ENCODE results near the gene XYLT1. TPM values are rescaled to one million over a fixed set of nuclear protein-coding genes. Genes with fewer than 3 reads are reported as not detected.

The XYLT1 gene
- total RNA-seq, 2 donors from 2014 or later, result 15.0 to 18.3 TPM

DNA sequence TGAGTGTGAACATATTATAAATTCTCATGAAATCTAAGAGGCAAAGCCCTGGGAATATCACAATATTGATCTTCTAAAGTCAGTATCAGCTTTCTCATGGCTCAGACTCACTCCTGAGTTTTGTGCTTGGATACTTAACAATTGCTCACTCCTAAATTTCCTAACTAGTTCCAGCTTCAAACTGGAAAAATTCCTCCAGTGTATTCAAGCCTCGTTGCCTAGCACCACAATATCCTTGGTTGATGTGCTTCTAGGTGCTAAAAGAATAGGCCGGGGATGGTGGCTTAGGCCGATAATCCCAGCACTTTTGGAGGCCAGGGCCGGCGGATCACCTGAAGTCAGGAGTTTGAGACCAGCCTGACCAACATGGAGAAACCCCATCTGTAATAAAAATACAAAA lies 62.5 kb downstream of the XYLT1 start:
- Histone ChIP-seq H3K36me3 (no peaks in the 10 kb centered on the region), H3K4me1 (no peaks in the 10 kb centered on the region), H3K4me3 (no peak overlapping the region), H3K27ac (no peak overlapping the region), H3K9me3 (no peaks in the 10 kb centered on the region), H3K27me3 (no peaks in the 10 kb centered on the region), H3K9ac (ENCODE audit: low read depth in 2 of 2, low read length in 2 of 2) (no peak overlapping the region)
- TF ChIP-seq, protein P1, sequence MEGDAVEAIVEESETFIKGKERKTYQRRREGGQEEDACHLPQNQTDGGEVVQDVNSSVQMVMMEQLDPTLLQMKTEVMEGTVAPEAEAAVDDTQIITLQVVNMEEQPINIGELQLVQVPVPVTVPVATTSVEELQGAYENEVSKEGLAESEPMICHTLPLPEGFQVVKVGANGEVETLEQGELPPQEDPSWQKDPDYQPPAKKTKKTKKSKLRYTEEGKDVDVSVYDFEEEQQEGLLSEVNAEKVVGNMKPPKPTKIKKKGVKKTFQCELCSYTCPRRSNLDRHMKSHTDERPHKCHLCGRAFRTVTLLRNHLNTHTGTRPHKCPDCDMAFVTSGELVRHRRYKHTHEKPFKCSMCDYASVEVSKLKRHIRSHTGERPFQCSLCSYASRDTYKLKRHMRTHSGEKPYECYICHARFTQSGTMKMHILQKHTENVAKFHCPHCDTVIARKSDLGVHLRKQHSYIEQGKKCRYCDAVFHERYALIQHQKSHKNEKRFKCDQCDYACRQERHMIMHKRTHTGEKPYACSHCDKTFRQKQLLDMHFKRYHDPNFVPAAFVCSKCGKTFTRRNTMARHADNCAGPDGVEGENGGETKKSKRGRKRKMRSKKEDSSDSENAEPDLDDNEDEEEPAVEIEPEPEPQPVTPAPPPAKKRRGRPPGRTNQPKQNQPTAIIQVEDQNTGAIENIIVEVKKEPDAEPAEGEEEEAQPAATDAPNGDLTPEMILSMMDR (IDR thresholded peaks at IDR 0.05), result no peak
- no peak for DNase-seq
- intact Hi-C loops (cut with DNase I), result no loop called here

- intact Hi-C loops (cut with DNase I), result no loop called here
- Histone ChIP-seq H3K9me3 (no peaks in the 10 kb centered on the region), H3K4me3 (no peak overlapping the region), H3K27ac (no peak overlapping the region), H3K27me3 (no peaks in the 10 kb centered on the region), H3K36me3 (no peaks in the 10 kb centered on the region), H3K9ac (ENCODE audit: low read depth in 2 of 2, low read length in 2 of 2) (no peak overlapping the region), H3K4me1 (no peaks in the 10 kb centered on the region)
- TF ChIP-seq, protein P1 (IDR thresholded peaks at IDR 0.05), result no peak
- no peak for DNase-seq
Observed at GRCh38 chr16:17407321-17407720, 63.4 kb downstream of the XYLT1 start.

- H3K9ac ChIP-seq (ENCODE audit: low read depth in 2 of 2, low read length in 2 of 2), result no peak overlapping the region
- H3K27me3 ChIP-seq, result no peaks in the 10 kb centered on the region
- peak; percentile 20 for DNase-seq
- no peak overlapping the region for H3K4me3 ChIP-seq
- no peaks in the 10 kb centered on the region for H3K4me1 ChIP-seq
- no peaks in the 10 kb centered on the region for H3K36me3 ChIP-seq
- TF ChIP-seq, protein P1 (IDR thresholded peaks at IDR 0.05), result no peak
- intact Hi-C loops (cut with DNase I), result no loop called here
- H3K9me3 ChIP-seq, result no peaks in the 10 kb centered on the region
- H3K27ac ChIP-seq, result peak overlapping the region; percentile 20
Observed at GRCh38 chr16:17404941-17405689, 65.6 kb downstream of the XYLT1 start.

GRCh38 chr16:17403859-17404545 lies 66.8 kb downstream of the XYLT1 start:
- Histone ChIP-seq H3K27ac (no peak overlapping the region), H3K36me3 (no peaks in the 10 kb centered on the region), H3K4me1 (no peaks in the 10 kb centered on the region), H3K4me3 (no peak overlapping the region), H3K9me3 (no peaks in the 10 kb centered on the region), H3K9ac (ENCODE audit: low read depth in 2 of 2, low read length in 2 of 2) (no peak overlapping the region), H3K27me3 (no peaks in the 10 kb centered on the region)
- intact Hi-C loops (cut with DNase I), result no loop called here
- TF ChIP-seq, protein P1 (IDR thresholded peaks at IDR 0.05), result no peak
- DNase-seq, result no peak

- Histone ChIP-seq H3K27me3 (no peaks in the 10 kb centered on the region), H3K9ac (ENCODE audit: low read depth in 2 of 2, low read length in 2 of 2) (no peak overlapping the region), H3K4me3 (no peak overlapping the region), H3K36me3 (no peaks in the 10 kb centered on the region), H3K27ac (no peak overlapping the region), H3K9me3 (no peaks in the 10 kb centered on the region), H3K4me1 (no peaks in the 10 kb centered on the region)
- TF ChIP-seq, protein P1 (IDR thresholded peaks at IDR 0.05), result no peak
- intact Hi-C loops (cut with DNase I), result no loop called here
- no peak for DNase-seq
Observed at GRCh38 chr16:17403156-17403809, 67.5 kb downstream of the XYLT1 start.
